Heart left ventricle (tissue), 16 donors: ENCODE data around the gene IL12RB2. TPM values are rescaled to one million over a fixed set of nuclear protein-coding genes. Genes with fewer than 3 reads are reported as not detected.
A peak's percentile ranks its signal among the peaks of the same experiment; 100 is the strongest.

ENCODE experiments used
- ATAC-seq, 4 donors: fragments of 200-7000 bp; cut with Tn5 transposase; one replicate each; pipeline ENCODE4 v1.9.1; 2020 to 2022; ENCODE audit warnings: moderate library complexity in 4 of 4, mild to moderate bottlenecking in 3 of 4, moderate number of reproducible peaks in 1 of 4
- DNase-seq, 5 donors: peaks; one replicate each; pipeline ENCODE4 v3.0.0-alpha.2; 2020
- H3K27ac ChIP-seq, 12 donors: fragments of 200-600 bp; sonication (generic) in 4 of 12; one replicate each; pipeline versions ENCODE4 v1.5.0 to v1.8.0; 2016 to 2022; ENCODE audit warnings: mild to moderate bottlenecking in 2 of 12
- H3K27me3 ChIP-seq, 9 donors: fragments of 200-600 bp; sonication (generic) in 2 of 9; one replicate each; pipeline versions ENCODE4 v1.5.1 to v1.8.0; 2016 to 2022; ENCODE audit warnings: mild to moderate bottlenecking in 3 of 9
- H3K36me3 ChIP-seq, 9 donors: fragments of 200-600 bp; sonication (generic) in 2 of 9; one replicate each; pipeline versions ENCODE4 v1.5.0 to v1.8.0; 2018 to 2022; ENCODE audit warnings: mild to moderate bottlenecking in 2 of 9
- H3K4me1 ChIP-seq, 12 donors: fragments of 200-600 bp; sonication (generic) in 4 of 12; one replicate each; pipeline versions ENCODE4 v1.5.0 to v1.8.0; 2016 to 2022; ENCODE audit warnings: mild to moderate bottlenecking in 3 of 12
- H3K4me3 ChIP-seq, 12 donors: fragments of 200-600 bp; sonication (generic) in 4 of 12; one replicate each; pipeline versions ENCODE4 v1.5.0 to v1.8.0; 2017 to 2022; ENCODE audit warnings: mild to moderate bottlenecking in 9 of 12, moderate library complexity in 4 of 12
- H3K9me3 ChIP-seq, 12 donors: fragments of 200-600 bp; sonication (generic) in 4 of 12; one replicate each; pipeline versions ENCODE4 v1.5.0 to v1.8.0; 2016 to 2022; ENCODE audit warnings: mild to moderate bottlenecking in 1 of 12
- CTCF ChIP-seq, 12 donors: fragments of 200-600 bp; sonication (generic) in 4 of 12; IDR thresholded peaks; one replicate each; pipeline versions ENCODE4 v1.5.0 to v1.8.0; 2018 to 2022; ENCODE audit warnings: antibody characterized with exemption in 12 of 12, mild to moderate bottlenecking in 5 of 12
- POLR2A ChIP-seq, 2 donors: fragments of 450-650 bp; IDR thresholded peaks; one replicate each; pipeline ENCODE4 v1.6.1; 2017; ENCODE audit warnings: antibody characterized with exemption in 2 of 2, mild to moderate bottlenecking in 2 of 2, moderate library complexity in 2 of 2
- WGBS, 4 donors: extraction: QIAGEN DNeasy Blood & Tissue Kit in 2 of 4; methylation state at CpG; one replicate each; pipeline versions ENCODE4 v1.1.5 to v1.1.7; 2013 to 2018; 5-methylcytosine and 5-hydroxymethylcytosine counted together
- intact Hi-C, 10 donors: fragments of 100-400 bp; cut with DNase I; formaldehyde crosslinking; loops; one replicate each; pipeline versions ENCODE4 v1.11.1 to v1.14.2; 2022
- polyA plus RNA-seq, 2 donors: library from polyadenylated mRNA; stranded (reverse); fragments of 200-250 nt; gene quantifications; one replicate each; pipeline ENCODE4 v1.2.3, GENCODE V29; 2013
- total RNA-seq, 9 donors: library from RNA; depleted of rRNA in 2 of 9; stranded (reverse); fragments of >200 nt in 2 of 9; fragmentation: NEBNext Ultra II Directional in 3 of 9; extraction: Animal tissue kit (Norgen Biotek cat#: 25700) in 3 of 9; gene quantifications; one replicate each; pipeline versions ENCODE4 v1.1.0 to v1.2.4, GENCODE V29; 2016 to 2023
- donor health status: ischemic (EF 13 %, LVEDD 7.1; RV severe dilation, severe dysfunction).
- donor health status: healthy with polysubstance abuse.
- donor health status: DM: no; HTN: yes; CAD: no.
- donor health status: DM: no; HTN: no; CAD: no.
- donor health status: ischemic (EF 25% LVEDD 6.9; RV normal size, moderate dysfunction).
- donor health status: ischemic (EF 25% LVEDD 5.7; RV mildly dilated, moderate dysfunction).
- donor health status: healthy.
- donor health status: DM: yes; HTN: yes; CAD: no.
- donor health status: ischemic (EF 35%, LVEDD 5.7; RV mildly dilated, moderate dysfunction).
- donor health status: nonischemic (EF 11% LVEDD 7.7; RV severe dilation, severe dysfunction).
- donor health status: DM: yes; HTN: yes; CAD: no.
- donor health status: PGD.
- donor health status: ischemic (EF 29% LVEDD 5.4; RV normal size, mild dysfunction).
- donor health status: nonischemic (EF 23%, LVEDD 6.1; RV moderate dilation, normal function).

The IL12RB2 gene
- total and polyA plus RNA-seq, 11 donors: 0.04 to 1.9 (median 0.36) TPM; not detected in 2

- 92 to 97% (median 94%) methylated on average over 5 of the region's 5 CpGs for WGBS, 4 donors
- DNase-seq: no peak
- TF ChIP-seq POLR2A (IDR thresholded peaks at IDR 0.05): no peak
- no peak for TF ChIP-seq CTCF (IDR thresholded peaks at IDR 0.05)
- Histone ChIP-seq H3K36me3 (no peaks in the 10 kb centered on the region), H3K4me3 (no peak overlapping the region), H3K9me3 (no peaks in the 10 kb centered on the region), H3K27me3 (peaks cover 0 to 4% (median 0%) of the 10 kb centered on the region in 9 donors), H3K27ac (no peak overlapping the region), H3K4me1 (peaks cover 0 to 14% (median 7%) of the 10 kb centered on the region in 12 donors)
- intact Hi-C loops: no loop called here
- ATAC-seq: no peak
These were observed 28.5 kb downstream of the IL12RB2 start for GRCh38 chr1:67336157-67336556.

- Histone ChIP-seq H3K27ac (no peak overlapping the region), H3K27me3 (peaks cover 0 to 4% (median 0%) of the 10 kb centered on the region in 9 donors), H3K9me3 (no peaks in the 10 kb centered on the region), H3K4me1 (peaks cover 0 to 14% (median 7%) of the 10 kb centered on the region in 12 donors), H3K36me3 (no peaks in the 10 kb centered on the region), H3K4me3 (no peak overlapping the region)
- DNase-seq (no peak), ATAC-seq (peak in 1 of 4 donors; percentile 38)
- WGBS, 4 donors: 69 to 76% (median 72%) methylated on average over 6 of the region's 6 CpGs
- intact Hi-C loops: no loop called here
- TF ChIP-seq CTCF (IDR thresholded peaks at IDR 0.05) (no peak), POLR2A (IDR thresholded peaks at IDR 0.05) (no peak)
These were observed 29.1 kb downstream of the IL12RB2 start for GRCh38 chr1:67336783-67337182.

GRCh38 chr1:67338642-67339041 is 31.0 kb downstream of the IL12RB2 start:
- H3K27ac ChIP-seq: no peak overlapping the region
- no peak for DNase-seq
- TF ChIP-seq POLR2A (IDR thresholded peaks at IDR 0.05): no peak
- TF ChIP-seq CTCF (IDR thresholded peaks at IDR 0.05): no peak

GRCh38 chr1:67339623-67340343 is 32.1 kb downstream of the IL12RB2 start:
- ATAC-seq (peak in 3 of 4 donors; percentile 51 to 72 (median 70)), DNase-seq (no peak)
- Histone ChIP-seq H3K4me3 (no peak overlapping the region), H3K27ac (peak overlapping the region in 6 of 12 donors; percentile 3 to 63 (median 40)), H3K4me1 (peaks cover 0 to 14% (median 7%) of the 10 kb centered on the region in 12 donors), H3K9me3 (no peaks in the 10 kb centered on the region), H3K27me3 (peaks cover 0 to 4% (median 0%) of the 10 kb centered on the region in 9 donors), H3K36me3 (no peaks in the 10 kb centered on the region)
- TF ChIP-seq POLR2A (IDR thresholded peaks at IDR 0.05) (no peak), CTCF (IDR thresholded peaks at IDR 0.05) (no peak)
- WGBS, 4 donors: 40 to 51% (median 47%) methylated on average over 7 of the region's 7 CpGs
- intact Hi-C loops: loop anchor here in 2 of 10 donors (10.0 kb wide), 1 partner anchor 105 kb away; no protein-coding TSS in a partner anchor

More at GRCh38 chr1:67338642-67339041, 31.0 kb downstream of the IL12RB2 start:
- Histone ChIP-seq H3K27me3 (peaks cover 0 to 4% (median 0%) of the 10 kb centered on the region in 9 donors), H3K4me3 (no peak overlapping the region), H3K9me3 (no peaks in the 10 kb centered on the region), H3K36me3 (no peaks in the 10 kb centered on the region), H3K4me1 (peaks cover 0 to 14% (median 7%) of the 10 kb centered on the region in 12 donors)
- no peak for ATAC-seq
- WGBS, 4 donors: 79 to 84% (median 81%) methylated on average over 3 of the region's 3 CpGs
- intact Hi-C loops: no loop called here
